CMK (cell line): Measurements from ENCODE around the gene MYO16.
A peak's percentile ranks its signal among the peaks of the same experiment; 100 is the strongest.
"Not testable (repeated sequence)": the region's sequence is repeated elsewhere in the genome, so short reads cannot be mapped to it uniquely, and the experiment has no call there.

Experiments
- DNase-seq: peaks from one replicate; pipeline ENCODE4 v3.0.0-alpha.2; 2010; ENCODE audit warnings: low read depth

The MYO16 gene

DNA sequence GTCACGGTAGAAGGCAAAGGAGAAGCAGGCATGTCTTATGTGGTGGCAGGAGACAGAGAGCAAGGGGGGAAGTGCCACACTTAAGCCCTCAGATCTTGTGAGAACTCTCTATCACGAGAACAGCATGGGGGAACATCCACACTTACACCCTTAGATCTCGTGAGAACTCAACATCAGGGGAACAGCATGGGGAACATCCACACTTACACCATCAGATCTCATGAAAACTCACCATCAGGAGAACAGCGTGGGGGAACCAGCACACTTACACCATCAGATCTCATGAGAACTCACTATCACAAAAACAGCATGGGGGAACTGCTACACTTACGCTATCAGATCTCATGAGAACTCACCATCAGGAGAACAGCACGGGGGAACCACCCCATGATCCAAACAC is 445.0 kb downstream of the MYO16 start:
- no peak for DNase-seq

DNA sequence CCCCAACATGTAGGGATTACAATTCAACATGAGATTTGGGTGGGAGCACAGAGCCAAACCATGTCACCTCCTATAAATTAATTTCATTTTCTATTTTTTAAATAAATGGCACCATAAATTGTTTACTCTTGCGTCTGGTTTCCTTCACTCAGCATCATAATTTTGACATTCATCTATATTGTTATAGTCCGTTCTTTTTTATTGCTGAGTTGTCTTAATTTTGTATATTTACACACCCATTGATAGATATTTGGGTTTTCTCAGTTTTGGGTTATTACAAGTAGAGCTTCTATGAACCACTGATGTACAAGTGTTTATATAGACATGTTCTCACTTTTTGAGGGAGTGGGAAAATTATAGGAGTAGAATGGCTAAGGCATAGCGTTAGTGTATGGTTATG is 445.4 kb downstream of the MYO16 start:
- no peak for DNase-seq

DNA sequence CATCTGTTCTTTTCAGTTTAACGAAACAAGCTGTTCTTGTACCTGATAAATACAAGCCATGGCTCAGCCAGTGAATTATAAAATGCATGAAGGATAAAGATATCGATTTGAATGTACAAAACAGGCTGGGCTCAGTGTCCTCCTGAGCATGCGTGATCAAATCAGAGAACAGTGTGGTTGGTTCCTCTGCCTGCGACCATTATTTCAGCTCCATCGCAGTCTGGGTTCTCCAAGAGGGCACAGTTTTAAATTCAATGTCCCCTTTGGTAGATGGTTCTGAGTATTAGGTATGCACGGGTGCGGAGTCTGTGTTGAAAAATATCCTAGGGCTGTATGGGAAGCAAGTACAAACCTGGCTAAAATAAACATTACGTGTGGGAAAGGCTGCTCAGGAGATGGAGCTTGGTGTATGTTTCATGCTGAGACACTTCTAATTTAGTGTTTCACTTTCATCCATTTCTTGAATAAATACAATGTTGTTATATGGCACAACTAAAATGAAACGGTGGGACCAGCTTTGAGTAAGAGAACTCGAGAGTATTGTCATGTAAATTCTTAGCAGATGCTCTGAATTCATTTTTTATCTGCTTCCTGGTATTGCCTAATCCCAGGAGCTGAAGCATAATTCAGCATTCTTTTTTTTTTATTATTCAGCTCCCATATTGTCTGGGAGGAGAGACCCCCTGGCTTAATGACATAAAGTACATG is 458.7 kb downstream of the MYO16 start:
- DNase-seq: no peak

DNA sequence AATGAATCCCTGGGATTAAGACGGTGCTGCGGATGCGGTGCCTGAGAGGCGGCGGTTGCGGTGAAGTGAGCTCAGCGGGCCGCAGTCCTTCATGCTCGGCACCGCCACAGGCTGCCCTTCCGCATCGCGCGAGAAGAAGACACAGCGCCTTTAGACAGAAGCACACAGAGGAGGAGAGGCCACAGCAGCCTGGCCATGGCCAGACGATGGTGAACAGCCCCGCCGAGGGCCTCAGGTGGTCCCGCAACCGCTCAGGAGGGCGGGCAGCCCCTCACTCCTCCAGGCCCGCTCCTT is 459.2 kb downstream of the MYO16 start:
- DNase-seq: no peak

DNA sequence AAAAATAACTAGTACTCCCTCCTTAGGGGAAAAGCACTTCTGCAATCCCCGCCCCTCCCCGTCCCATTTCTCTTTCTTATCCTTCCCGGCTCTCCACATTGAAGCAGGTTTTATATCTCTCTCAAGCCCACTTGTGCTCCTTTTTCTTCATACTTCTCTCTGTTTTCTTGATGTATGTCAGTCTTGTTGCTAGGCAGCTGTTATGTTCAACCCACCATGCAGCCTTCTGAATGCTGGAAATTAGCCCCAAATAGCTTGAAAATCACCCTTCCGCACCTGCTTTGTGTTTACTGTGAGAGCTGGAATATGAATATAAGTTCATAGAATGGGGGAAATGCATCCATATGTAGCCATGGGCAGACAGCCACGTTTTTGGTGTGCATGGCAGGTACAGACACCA is 461.4 kb downstream of the MYO16 start:
- DNase-seq: no peak

DNA sequence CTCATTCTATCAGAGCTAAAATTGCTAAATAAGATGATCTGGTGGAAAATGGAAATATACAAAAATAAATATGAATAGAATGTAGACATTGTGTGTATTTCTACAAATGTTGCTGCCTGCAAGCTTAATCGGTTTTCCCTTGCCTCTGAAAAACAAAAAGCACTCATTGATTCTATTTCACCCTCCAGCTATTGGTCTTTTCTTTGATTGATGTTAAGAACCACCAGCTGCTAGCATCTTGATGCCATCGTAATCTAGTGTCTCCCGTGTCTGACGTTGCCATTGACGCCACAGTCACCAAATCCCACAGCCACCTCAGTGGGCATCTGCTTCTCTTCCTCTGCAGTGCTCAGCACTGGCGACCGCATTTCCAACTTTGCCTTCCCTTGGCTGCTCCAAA is 461.8 kb downstream of the MYO16 start:
- no peak for DNase-seq

DNA sequence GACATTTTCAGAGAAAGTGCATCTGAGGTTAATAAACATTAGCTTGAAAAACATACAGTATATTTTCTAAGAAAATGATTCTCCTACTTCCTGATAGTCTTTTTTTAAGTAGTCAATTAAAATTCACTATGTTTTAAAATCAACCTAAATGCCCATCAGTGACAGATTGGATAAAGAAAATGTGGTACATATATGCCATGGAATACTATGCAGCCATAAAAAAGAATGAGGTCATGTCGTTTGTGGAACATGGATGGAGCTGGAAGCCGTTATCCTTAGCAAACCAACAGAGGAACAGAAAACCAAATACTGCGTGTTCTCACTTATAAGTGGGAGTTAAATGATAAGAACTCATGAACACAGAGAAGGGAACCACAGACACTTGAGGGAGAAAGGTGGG is 462.8 kb downstream of the MYO16 start:
- DNase-seq: not testable (repeated sequence)

DNA sequence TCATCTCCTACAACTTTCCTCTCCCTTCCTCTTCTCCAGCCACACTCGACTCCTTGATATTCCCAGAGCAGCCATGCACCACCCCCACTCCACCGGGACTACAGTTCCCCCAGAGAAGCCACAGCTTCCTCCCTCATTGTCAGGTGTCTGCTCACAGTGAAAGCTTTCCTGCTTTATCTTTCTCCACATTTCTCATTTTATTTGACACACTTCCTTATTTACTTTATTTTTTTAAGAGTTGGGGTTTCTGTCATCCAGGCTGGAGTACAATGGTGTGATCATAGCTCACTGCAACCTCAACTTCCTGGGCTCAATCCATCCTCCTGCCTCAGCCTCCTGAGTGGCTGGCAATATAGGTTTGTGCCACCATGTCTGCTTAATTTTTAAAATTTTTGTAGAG is 464.6 kb downstream of the MYO16 start:
- DNase-seq: peak; percentile 44

DNA sequence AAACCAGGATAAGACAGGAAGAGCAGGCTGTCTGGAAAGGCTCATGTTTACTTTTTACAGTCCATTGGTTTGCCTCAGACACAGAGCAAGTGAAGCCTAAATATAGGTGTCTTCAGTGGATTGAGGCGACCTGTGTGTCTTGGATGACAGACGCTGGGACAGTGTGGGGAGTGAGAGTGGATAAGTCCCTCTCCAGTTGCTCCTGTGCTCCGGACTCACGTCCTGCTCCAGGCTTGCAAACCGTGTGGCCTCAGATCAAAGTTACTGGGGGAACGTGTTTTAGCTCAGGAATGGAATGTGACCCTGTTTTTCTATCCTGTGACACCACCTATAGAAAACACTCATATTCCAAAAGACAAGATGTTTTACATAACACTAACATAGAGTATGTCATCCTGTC is 465.7 kb downstream of the MYO16 start:
- no peak for DNase-seq

DNA sequence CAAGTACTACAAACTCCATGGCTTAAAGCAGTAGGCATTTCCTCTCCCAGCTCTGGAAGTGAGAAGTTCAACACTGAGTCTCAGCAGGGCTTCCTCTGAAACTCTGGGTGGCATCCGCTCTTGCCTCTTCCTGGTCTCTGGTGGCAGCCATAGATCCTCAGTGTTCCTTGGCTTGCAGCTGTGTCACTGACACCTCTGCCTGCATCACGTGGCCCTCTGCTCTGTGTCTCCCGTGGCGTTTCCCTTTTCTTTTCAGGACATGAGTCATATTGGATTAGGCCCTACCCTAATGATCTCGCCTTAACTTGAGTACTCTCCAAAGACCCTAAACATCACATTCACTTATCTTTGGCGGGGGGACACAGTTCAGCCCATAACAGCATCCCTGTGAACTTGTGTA is 466.7 kb downstream of the MYO16 start:
- no peak for DNase-seq

DNA sequence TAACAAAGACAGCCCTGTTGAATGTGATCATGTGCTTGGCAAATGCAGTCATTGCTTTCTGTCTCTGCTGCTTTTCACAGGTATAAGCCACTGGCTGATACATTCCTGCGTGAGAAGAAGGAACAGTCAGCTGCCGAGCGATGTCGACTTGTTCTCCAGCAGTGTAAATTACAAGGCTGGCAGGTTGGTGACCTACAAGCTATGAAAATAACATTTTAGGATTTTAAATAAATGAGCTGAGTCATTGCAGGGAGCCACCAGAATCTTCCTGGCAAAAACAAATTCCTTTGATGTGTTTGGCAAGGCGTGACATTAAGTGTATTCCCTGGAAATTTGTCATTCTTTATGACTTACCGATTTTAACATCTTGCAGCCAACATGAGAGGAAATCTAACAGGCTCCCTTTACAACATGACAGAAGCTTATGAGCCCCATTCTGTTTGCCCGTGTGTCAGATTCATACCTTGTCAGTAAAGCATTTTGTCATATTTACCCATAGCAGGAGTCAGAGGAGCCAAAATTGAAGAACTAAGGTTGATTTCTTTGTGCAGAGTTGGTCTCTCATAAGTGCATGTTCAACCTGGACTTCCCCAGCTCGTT is 471.4 kb downstream of the MYO16 start:
- no peak for DNase-seq

DNA sequence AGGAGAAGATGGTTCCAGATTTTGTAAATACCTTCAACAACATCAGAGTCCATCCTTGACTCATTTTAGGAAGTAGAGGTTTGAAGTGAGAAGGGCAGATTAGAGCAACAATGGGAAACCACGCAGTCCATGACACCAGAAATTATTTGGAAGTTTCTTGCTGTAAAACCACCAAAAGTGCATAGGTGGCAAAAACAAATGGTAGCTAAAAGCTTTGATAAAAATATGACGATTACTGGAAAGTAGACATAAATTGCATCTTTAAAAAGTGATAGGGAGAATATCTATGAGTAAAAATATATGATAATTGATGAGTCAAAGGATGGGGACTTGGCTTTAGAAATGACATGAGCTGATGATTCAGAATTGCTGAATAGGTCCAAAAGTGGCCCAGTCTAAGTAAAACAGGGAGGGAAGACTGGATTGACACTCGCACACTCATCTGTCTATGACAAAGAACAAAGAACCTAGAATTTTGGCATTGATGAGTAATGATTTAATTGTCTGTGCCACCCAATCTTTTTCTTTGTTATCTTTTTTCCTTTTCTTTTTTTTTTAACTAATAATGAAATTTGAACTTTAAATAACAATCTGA is 472.2 kb downstream of the MYO16 start:
- DNase-seq: no peak

DNA sequence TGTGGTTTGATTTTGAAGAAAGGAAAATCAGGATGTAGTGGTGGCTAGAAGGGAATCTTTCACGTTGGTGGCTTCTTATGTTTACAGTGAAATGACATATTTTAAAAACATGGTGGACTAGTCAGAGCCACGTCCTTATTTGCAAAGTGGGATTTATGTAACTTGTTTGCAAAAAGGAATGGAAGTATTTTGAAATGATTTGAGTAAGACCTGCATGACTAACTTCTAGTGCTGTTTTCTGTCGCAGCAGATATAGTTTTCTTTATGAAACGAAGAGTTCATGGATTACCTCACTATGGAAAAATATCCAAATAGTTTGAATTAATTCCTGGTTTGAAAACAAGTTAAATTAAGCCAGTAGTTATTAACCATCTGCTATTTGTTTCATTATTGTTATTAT is 476.5 kb downstream of the MYO16 start:
- DNase-seq: no peak

DNA sequence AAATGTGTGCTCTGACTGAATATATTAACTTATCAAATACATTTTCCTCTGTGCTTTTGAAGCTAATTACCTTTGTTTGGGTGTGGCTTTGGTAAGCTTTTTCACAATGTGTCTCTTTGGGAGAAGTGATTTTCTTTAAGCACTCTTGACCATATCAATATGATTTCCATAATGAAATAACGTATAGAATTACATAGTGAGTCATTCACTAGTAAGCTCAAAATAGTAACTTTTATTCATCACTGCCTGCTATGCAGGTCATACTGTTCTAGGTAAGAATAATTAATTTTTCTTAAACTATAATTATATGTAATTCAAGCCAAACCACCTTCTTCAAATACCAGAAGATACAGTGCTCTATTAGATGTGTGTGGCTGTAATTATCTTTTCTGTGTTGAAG is 480.7 kb downstream of the MYO16 start:
- no peak for DNase-seq

DNA sequence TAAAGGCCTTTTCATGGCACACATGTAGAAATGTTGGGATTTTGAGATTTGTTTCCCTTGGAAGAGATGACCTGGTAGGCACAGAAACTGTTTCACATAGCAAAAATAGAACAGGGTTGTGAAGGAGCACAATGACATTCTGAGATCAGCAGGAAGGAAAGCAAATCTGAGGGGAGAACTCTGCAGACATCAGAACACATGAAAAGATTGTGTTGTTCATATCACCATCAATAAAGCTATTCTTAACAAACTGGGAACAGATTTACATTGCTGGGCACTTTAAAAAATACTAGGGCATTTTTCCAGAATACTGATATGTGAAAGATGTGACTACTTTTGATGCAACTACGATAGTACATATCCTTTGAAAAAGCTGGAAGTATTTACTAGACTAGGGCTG is 481.7 kb downstream of the MYO16 start:
- DNase-seq: no peak

DNA sequence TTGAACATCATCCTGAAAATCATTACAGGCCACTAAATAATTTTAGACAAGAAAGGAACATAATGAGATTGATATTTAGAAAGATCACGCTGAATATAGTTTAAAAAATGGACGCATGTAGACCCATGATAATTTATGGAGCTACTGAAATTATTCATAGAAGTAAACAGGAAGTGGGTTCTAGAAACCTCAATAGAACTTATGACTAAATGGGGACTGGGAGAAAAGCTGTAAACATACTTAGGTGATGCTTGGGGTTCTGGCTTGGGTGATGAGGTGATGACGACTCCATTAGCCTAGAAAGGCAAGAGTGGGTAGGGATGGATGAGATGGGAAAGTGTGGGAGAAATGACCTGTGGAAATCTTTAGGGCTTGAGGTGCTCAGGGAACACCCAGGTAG is 484.0 kb downstream of the MYO16 start:
- DNase-seq: no peak

DNA sequence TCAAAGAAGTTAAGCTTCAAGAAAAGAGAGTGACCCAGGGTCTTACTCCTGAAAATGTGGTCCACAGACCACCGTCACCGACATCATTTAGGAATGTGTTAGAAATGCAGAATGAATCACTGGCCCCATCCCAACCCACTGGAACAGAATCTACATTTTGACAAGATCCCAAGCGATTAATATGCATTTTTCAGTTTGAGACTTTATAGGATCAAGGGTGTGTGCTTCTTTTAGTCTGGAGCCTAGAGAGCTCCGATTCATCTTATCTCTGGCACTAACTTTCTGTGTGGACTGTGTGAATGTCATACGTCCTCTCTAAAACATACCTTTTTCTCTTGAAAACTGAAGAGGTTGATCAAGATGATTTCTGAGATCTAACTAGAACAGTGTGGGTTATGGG is 484.8 kb downstream of the MYO16 start:
- DNase-seq: no peak

DNA sequence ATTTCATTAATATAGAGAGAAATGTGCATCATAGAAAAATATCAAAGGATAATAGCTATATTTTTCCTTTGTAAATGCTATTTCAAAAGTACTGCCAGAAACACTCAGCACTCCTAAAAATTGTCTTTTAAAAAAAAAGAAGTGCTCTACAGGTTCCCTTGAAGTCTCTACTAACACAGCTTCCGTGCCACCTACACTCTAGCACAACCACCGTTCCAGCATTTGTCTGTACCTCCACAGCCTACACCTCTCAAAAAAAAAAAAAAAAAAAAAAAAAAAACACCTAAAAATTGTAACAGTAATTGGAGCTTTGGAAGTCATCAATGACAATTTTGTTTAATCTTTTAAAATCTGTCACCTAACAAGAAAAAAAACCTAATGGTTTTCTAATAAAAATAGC is 485.6 kb downstream of the MYO16 start:
- DNase-seq: no peak

DNA sequence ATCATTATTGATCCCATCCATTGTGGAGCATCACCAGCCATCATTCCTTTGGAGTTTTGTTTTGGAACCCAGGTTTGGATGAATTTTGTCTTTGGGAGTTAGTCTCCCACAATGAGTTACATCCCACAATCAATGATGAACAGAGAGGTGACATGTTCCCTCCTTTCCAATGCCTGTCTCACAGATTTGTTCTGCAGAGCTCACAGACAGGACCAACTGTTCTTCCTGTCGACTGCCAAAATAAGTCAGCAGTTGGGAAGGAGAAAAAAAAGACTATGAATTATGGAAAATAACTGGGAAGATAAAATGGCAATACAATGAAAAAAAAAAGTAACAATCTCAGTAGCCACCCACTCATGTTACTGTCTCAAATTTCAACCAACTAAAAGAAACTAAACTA is 489.1 kb downstream of the MYO16 start:
- no peak for DNase-seq

DNA sequence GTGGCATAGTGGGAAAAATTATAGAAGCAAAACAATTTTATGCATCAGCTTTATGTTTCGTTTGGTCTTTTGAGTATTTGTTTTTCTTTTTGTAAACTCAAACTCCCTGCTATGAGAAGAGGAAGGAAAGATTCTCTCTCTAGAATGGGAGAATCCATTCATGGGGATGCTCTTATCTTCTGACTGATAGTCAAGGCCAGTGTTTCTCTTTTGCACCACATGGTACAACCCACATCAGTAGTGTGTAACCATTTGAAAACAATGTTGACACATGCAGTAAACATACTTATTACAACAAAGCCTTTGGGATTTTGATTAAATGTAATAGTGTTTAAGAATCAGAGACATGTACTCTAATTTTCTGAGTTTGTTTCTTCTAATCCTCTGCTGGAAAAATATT is 490.5 kb downstream of the MYO16 start:
- peak; percentile 7 for DNase-seq

DNA sequence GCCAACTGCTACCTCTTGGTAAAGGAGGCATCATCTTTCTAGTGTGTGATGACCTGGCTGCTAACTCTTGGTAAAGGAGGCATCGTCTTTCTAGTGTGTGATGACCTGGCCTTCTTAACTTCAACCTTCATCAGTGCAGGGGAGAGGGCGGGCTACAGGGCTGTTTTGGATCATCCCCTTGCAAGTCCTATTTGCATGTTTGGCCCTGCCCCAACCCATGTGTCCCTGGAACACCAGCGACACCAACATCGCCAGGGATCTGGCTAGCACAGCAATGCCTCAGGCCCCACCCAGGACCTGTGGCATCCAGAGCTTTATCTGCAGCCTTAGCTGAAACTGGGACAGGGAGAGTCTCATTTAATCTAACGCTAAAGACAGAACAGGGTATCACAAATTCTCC is 492.4 kb downstream of the MYO16 start:
- no peak for DNase-seq

DNA sequence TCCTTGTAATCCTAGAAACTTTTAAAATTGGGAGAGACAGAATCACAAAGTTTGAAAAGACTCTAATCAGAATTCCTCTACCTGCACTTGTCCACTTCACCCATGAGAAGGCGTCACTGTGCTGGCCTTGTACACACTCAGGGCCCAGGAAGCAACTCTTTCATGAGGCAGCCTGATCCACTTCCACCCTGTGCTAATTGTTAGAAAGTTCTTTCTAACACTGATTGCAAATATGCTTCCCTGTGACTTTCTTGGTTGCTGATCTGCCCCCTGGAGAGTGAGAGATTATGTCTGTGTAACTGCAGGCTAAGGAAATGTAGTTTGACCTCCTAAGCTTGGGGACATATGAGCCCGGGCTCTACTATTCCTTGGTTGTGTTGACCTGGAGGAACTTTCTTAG is 494.6 kb downstream of the MYO16 start:
- no peak for DNase-seq

DNA sequence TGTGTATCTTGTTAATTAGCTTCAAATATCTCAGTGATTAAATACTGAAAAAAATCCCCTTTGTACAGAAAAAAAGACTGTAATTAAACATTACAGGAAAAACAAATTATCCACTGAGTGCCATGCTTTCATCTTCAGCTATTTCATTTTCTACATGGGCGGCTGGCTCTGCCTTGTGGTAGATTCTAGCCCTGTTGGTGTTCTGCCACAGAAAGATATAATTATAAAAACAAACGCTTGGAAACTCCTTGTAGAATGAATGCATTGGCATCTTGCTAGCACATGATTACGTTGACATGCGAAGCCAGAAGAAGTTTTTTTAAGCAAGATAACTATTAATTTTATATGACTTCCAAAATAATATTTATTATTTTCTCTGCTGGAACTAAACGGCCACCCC is 496.8 kb downstream of the MYO16 start:
- no peak for DNase-seq
